Small intestine (tissue), 7 donors: ENCODE measurements around the gene RASSF1. TPM values are rescaled to one million over a fixed set of nuclear protein-coding genes. Genes with fewer than 3 reads are reported as not detected.

Experiments
- DNase-seq, 2 donors: peaks; one replicate each; pipeline versions ENCODE4 v3.0.0 to v3.0.0-alpha.2; 2013
- FAIRE-seq: peaks from 2 replicates; lab custom pipeline; 2012; peaks lifted over from hg19 to GRCh38; lab: Jason Lieb, UNC
- H3K27ac ChIP-seq, 3 donors: one replicate each; pipeline ENCODE4 v1.5.1; 2013; ENCODE audit warnings: low read length in 2 of 3, mild to moderate bottlenecking in 2 of 3, control low read depth in 1 of 3, inconsistent platforms in 1 of 3, low read depth in 1 of 3, moderate library complexity in 1 of 3
- H3K27me3 ChIP-seq, 3 donors: one replicate each; pipeline ENCODE4 v1.6.1; 2013; ENCODE audit warnings: low read length in 3 of 3, inconsistent platforms in 1 of 3; ENCODE audit not compliant: control insufficient read depth in 3 of 3, insufficient read depth in 3 of 3
- H3K36me3 ChIP-seq, 3 donors: one replicate each; pipeline ENCODE4 v1.6.1; 2013; ENCODE audit warnings: low read length in 3 of 3, inconsistent platforms in 1 of 3, low read depth in 1 of 3, mild to moderate bottlenecking in 1 of 3, moderate library complexity in 1 of 3; ENCODE audit not compliant: control insufficient read depth in 3 of 3, insufficient read depth in 2 of 3
- H3K4me1 ChIP-seq, 3 donors: one replicate each; pipeline ENCODE4 v1.6.1; 2013; ENCODE audit warnings: low read length in 2 of 3, inconsistent platforms in 1 of 3, low read depth in 1 of 3, mild to moderate bottlenecking in 1 of 3, moderate library complexity in 1 of 3; ENCODE audit not compliant: control insufficient read depth in 3 of 3, insufficient read depth in 2 of 3
- H3K4me3 ChIP-seq, 3 donors: one replicate each; pipeline ENCODE4 v1.5.1; 2013; ENCODE audit warnings: low read length in 3 of 3, control low read depth in 1 of 3, inconsistent platforms in 1 of 3, low read depth in 1 of 3, mild to moderate bottlenecking in 1 of 3, moderate library complexity in 1 of 3
- H3K9me3 ChIP-seq, 2 donors: one replicate each; pipeline ENCODE4 v1.6.1; 2013; ENCODE audit warnings: low read depth in 1 of 2, low read length in 1 of 2; ENCODE audit not compliant: control insufficient read depth in 2 of 2, insufficient read depth in 1 of 2
- WGBS, 3 donors: extraction: QIAGEN DNeasy Blood & Tissue Kit; methylation state at CpG; one replicate each; pipeline ENCODE4 v1.1.7; 2013; 5-methylcytosine and 5-hydroxymethylcytosine counted together
- polyA plus RNA-seq, 4 donors: library from polyadenylated mRNA; stranded (reverse) in 3 of 4; unstranded in 1 of 4; fragments of 200-250 nt in 3 of 4; fragments of 120-200 nt in 1 of 4; gene quantifications; one replicate each; pipeline versions ENCODE4 v1.2.1 to v1.2.3, GENCODE V29; 2013
- donor health status: healthy with polysubstance abuse.
- donor health status: control.
- donor health status: control.
- donor health status: Bipolar disorder and iron deficiency.
- donor health status: healthy.

The RASSF1 gene
- polyA plus RNA-seq, 4 donors, result 16.3 to 39.0 (median 26.2) TPM

DNA sequence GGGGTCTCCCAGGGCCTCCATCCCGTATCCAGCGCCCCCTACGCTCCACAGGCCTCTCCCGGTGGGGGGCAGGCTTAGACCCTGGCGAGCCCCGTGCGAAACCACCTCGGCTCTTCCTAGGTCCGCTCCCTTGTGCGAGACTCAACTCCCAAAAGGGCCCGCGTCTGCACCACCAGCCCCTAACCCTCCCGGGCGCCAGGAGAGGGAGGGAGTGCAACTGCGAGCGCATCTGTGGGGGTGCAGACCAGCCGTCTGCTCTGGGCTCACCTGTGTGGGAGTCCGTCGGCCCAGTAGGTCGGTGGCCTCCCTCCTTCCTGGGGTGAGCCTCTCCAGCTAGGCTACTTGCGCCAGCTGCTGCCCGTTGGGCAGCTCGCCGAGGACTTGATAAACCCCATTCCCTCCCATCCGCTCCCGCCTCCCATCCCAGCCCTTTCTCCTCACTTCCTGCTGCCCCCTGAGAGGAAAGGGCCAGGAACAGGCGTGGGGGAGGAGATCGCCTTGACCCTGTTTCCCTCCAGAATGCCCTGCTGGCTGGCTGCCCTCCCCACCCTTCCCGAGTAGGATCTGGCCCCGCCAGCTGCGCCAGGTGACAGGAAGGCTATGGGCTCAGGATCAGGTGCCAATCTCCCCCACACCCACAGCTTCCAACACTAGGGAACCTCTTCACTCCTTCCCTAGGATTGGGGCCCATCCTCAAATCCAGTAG, 18.1 kb downstream of the RASSF1 start, which contains the start of gene HYAL2:
HYAL2 (minus strand) TSS at position 360 of the 706 bp plus-strand sequence. CDS start 2,256 bp downstream, outside the sequence.
- no peaks in the 10 kb centered on the region for H3K27me3 ChIP-seq
- no peaks in the 10 kb centered on the region for H3K9me3 ChIP-seq
- peak; percentile 37 to 42 for DNase-seq
- H3K36me3 ChIP-seq, result peaks cover 0 to 54% (median 3%) of the 10 kb centered on the region in 3 donors
- 16 to 42% (median 37%) methylated on average over 25 to 31 of the region's 31 CpGs for WGBS, 3 donors
- FAIRE-seq, result no peak
- H3K27ac ChIP-seq, result peak within 1 kb of the TSS; percentile 77 to 96 (median 94)
- peak within 1 kb of the TSS; percentile 61 to 72 (median 69) for H3K4me3 ChIP-seq
- peaks cover 2 to 67% (median 9%) of the 10 kb centered on the region in 3 donors for H3K4me1 ChIP-seq

- FAIRE-seq, result no peak
- WGBS, 3 donors, result 8 to 24% (median 23%) methylated on average over 12 to 14 of the region's 14 CpGs
- Histone ChIP-seq H3K4me3 (peak overlapping the region in 2 of 3 donors; percentile 61 to 72), H3K27me3 (no peaks in the 10 kb centered on the region), H3K36me3 (peaks cover 0 to 58% (median 3%) of the 10 kb centered on the region in 3 donors), H3K27ac (peak overlapping the region; percentile 77 to 96 (median 94)), H3K9me3 (no peaks in the 10 kb centered on the region), H3K4me1 (peaks cover 2 to 67% (median 5%) of the 10 kb centered on the region in 3 donors)
- no peak for DNase-seq
These were observed 18.6 kb downstream of the RASSF1 start for GRCh38 chr3:50322115-50322385.

DNA sequence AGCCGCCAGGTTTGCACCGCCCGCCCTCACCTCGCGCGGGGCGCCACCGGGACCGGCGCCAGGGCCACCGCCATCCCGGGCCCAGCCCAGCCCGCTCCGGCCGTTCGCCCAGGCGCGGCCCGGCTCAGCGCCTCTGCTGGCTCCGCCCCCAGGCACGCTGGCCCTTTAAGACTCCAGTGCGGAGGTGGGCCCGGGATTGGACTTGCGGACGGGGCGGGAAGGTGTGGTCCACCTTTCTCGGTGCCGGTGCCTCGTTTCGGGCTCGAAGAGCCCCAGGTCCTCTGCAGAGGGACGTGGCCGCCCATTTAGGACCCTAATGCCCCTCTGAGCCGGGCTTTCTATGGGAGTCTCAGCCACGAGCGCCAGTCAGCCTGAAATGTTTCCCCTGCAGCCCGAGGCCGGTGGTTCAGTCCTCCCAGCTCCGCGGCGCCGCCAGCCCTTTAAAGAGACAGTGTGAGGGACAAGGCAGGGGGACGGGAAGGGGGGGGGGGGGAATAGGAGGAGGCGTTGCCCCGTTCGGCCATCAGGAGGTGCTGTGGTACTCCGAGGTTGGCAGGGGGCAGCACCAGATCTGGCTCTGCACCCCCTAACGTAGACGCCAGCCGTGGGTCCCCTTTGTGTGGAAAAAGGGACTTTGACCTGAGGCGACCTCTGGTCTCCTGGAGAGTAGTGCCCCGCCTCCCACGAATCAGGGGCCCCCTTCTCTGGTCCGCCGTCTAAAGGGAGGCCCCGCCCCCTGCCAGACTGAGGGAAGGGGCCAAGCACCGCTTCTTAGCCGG, 19.1 kb downstream of the RASSF1 start:
- peaks cover 0 to 58% (median 3%) of the 10 kb centered on the region in 3 donors for H3K36me3 ChIP-seq
- peak overlapping the region; percentile 77 to 96 (median 94) for H3K27ac ChIP-seq
- no peaks in the 10 kb centered on the region for H3K9me3 ChIP-seq
- H3K4me3 ChIP-seq, result peak overlapping the region; percentile 61 to 72 (median 69)
- DNase-seq (peak; percentile 91 to 97), FAIRE-seq (no peak)
- WGBS, 3 donors, result 0% methylated on average over 42 to 59 of the region's 59 CpGs
- peaks cover 2 to 67% (median 3%) of the 10 kb centered on the region in 3 donors for H3K4me1 ChIP-seq
- no peaks in the 10 kb centered on the region for H3K27me3 ChIP-seq

GRCh38 chr3:50320853-50321335, 19.7 kb downstream of the RASSF1 start:
- no peaks in the 10 kb centered on the region for H3K27me3 ChIP-seq
- peak overlapping the region; percentile 61 to 72 (median 69) for H3K4me3 ChIP-seq
- DNase-seq, result peak; percentile 79 to 95
- H3K9me3 ChIP-seq, result no peaks in the 10 kb centered on the region
- peaks cover 0 to 57% (median 3%) of the 10 kb centered on the region in 3 donors for H3K36me3 ChIP-seq
- H3K27ac ChIP-seq, result peak overlapping the region; percentile 35 to 96 (median 94)
- FAIRE-seq, result no peak
- 0% methylated on average over 29 to 45 of the region's 45 CpGs for WGBS, 3 donors
- peaks cover 3 to 71% (median 5%) of the 10 kb centered on the region in 3 donors for H3K4me1 ChIP-seq

- 77 to 85% (median 81%) methylated on average over 29 of the region's 29 CpGs for WGBS, 3 donors
- FAIRE-seq (no peak), DNase-seq (no peak)
- H3K4me3 ChIP-seq, result peak overlapping the region; percentile 61 to 72 (median 69)
- H3K27me3 ChIP-seq, result no peaks in the 10 kb centered on the region
- H3K27ac ChIP-seq, result peak overlapping the region; percentile 35 to 96 (median 94)
- H3K9me3 ChIP-seq, result no peaks in the 10 kb centered on the region
- H3K4me1 ChIP-seq, result peaks cover 3 to 71% (median 5%) of the 10 kb centered on the region in 3 donors
- peaks cover 0 to 55% (median 3%) of the 10 kb centered on the region in 3 donors for H3K36me3 ChIP-seq
These were observed 20.6 kb downstream of the RASSF1 start for GRCh38 chr3:50319894-50320625.

- Histone ChIP-seq H3K4me1 (peaks cover 3 to 70% (median 5%) of the 10 kb centered on the region in 3 donors), H3K27ac (no peak overlapping the region), H3K4me3 (no peak overlapping the region), H3K27me3 (no peaks in the 10 kb centered on the region), H3K9me3 (no peaks in the 10 kb centered on the region), H3K36me3 (peaks cover 0 to 58% (median 3%) of the 10 kb centered on the region in 3 donors)
- no peak for DNase-seq
- FAIRE-seq, result no peak
- 85 to 95% (median 92%) methylated on average over 16 of the region's 16 CpGs for WGBS, 3 donors
These were observed 21.3 kb downstream of the RASSF1 start for GRCh38 chr3:50319181-50319893.

DNA sequence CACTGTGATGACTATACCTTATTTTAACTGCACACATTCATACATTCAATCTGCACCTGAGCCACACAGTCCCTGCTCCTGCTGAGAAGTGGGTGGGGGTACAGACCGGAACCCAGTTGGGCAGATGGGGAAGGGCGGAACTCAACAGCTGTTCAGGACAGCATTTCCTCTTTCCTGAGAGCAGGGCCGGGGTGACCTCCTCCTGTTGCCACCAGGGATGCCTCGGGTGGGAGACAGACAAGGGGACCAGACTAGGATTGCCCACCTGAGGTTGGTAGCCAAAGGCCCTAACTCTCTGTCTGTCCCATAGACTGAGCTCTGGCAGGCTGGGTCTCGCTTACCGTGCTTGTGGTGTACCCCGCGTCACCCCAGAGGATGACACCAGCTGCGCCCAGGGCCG, 22.0 kb downstream of the RASSF1 start:
- DNase-seq, result no peak
- H3K27ac ChIP-seq, result no peak overlapping the region
- no peak overlapping the region for H3K4me3 ChIP-seq
- peaks cover 3 to 62% (median 5%) of the 10 kb centered on the region in 3 donors for H3K4me1 ChIP-seq
- WGBS, 3 donors, result 78 to 83% (median 81%) methylated on average over 10 of the region's 10 CpGs
- no peaks in the 10 kb centered on the region for H3K27me3 ChIP-seq
- FAIRE-seq, result no peak
- peaks cover 0 to 60% (median 0%) of the 10 kb centered on the region in 3 donors for H3K36me3 ChIP-seq
- H3K9me3 ChIP-seq, result no peaks in the 10 kb centered on the region
